ENCODE data around the gene POLR3K.

The POLR3K gene

DNA sequence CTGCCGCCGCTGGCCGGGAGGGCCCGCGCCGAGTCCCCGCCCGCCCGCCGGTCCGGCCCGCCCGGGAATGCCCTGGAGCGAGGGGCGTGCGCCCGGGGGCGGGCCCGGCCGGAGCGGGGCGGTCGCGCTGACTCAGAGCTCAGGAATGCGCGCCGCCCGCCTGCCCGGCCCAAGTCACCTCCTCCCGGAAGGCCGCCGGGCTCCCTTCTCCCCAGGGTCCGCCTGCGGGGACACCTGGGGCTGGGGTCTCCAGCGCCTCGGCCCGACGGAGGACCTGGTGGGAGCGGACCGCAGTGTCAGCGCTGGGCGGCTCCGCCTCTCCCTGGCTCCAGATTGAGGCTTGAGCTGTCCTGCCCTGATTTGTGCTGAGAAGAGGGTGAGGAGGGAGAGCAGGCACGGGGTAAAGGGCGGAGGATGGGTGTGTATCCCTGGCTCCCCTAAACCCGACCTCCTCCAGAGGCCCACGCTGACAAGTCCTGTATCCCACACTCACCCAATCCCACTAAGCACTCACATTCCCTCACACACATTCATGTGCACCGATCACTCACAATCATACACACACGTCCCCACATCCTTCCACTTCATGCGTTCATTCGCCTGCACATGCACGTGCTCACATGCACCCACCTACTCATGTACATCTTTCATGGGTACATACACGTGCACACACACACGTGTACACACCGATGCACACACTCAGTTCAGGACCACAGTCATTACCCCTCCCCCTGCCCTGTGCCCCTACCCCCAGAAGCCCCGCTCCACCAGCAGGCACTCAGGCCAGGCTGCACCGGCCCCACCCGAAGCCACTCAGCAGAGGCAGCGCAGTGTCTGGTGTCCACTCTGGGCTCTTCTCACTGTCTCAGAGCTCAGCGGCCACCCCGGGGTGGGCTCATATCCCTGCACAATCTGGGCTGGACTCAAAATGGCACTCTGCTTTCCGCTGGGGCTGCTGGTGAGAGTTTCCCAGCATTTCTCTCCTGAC, 19.4 kb upstream of the POLR3K start, which contains the start of gene RHBDF1:
TSS of gene RHBDF1 (minus strand) at position 71 of the 988 bp plus-strand sequence. CDS start 7,616 bp downstream, outside the sequence.
- Mint-ChIP-seq H3K4me3 (peak within 1 kb of the TSS; percentile 74), H3K36me3 (peaks cover 2% of the 10 kb centered on the region), H3K27ac (no peak within 1 kb of the TSS), H3K4me1 (peaks cover 16% of the 10 kb centered on the region), H3K9me3 (no peaks in the 10 kb centered on the region), H3K27me3 (peaks cover 8% of the 10 kb centered on the region)

DNA sequence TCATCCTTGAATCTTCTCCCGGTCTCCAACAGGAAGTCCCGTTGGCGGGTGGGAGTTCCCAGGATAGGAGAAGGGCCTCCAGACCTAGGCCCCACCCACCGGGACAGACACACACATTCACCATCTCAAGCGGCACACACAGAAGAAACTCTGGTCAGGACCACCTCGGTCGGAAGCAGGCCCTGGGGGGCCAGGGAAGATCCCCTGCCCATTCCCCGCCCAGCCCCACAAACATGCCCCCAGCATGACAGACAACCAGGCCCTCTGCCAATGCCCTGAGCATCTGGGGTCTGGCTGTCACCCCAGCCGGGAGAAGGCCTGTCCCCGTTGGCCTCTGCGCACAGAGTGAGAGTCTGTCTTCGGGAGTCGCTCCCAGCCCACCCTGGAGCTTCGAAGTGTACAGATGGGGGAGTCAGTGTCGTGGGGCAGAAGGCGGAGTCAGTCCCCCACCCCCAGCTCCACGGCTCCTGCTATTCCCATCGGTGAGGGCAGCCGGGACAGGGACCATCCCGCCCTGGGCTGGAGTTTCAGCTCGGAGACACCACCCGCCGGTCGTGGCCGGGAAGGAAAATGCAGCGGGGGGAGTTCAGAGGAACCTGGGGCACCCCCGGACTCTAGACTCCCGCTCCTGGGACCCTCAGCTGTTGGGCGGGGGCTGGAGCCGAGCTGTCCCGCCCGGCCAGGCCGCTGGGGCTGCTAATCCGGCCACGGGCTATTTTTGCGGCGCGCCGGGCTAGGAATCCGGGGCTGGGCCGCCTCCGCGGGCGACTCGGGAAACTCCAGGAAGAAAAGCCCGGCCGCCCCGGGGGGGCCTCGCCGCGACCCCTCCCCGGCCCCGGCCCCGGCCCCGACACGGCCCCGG, 18.4 kb upstream of the POLR3K start:
- Mint-ChIP-seq H3K36me3 (peaks cover 2% of the 10 kb centered on the region), H3K27ac (no peak overlapping the region), H3K9me3 (no peaks in the 10 kb centered on the region), H3K4me1 (peaks cover 14% of the 10 kb centered on the region), H3K4me3 (peak overlapping the region; percentile 36), H3K27me3 (peaks cover 8% of the 10 kb centered on the region)

DNA sequence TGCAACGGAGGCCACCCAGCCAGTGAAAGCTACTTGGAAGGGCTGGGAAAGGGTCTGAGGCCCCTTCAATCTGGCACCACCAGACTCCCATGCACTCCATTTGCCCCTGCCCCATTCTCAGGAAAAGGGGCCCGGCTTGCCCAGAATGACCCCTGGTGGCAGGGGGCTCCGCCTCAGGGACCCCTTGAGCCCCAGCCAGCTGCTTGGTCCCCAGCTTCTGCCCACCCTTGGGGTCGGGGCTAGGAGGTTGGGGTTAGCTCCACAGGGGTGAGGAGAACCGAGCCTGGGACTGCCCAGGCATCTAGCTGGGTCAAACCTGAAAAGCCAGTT, 17.8 kb upstream of the POLR3K start:
- Mint-ChIP-seq H3K9me3 (no peaks in the 10 kb centered on the region), H3K27ac (no peak overlapping the region), H3K27me3 (peaks cover 8% of the 10 kb centered on the region), H3K4me3 (no peak overlapping the region), H3K4me1 (peaks cover 8% of the 10 kb centered on the region), H3K36me3 (peaks cover 2% of the 10 kb centered on the region)

- Mint-ChIP-seq H3K9me3 (no peaks in the 10 kb centered on the region), H3K36me3 (peaks cover 2% of the 10 kb centered on the region), H3K27ac (no peak overlapping the region), H3K4me3 (no peak overlapping the region), H3K4me1 (peaks cover 9% of the 10 kb centered on the region), H3K27me3 (peaks cover 8% of the 10 kb centered on the region)
Observed at GRCh38 chr16:69181-69580, 15.8 kb upstream of the POLR3K start.

DNA sequence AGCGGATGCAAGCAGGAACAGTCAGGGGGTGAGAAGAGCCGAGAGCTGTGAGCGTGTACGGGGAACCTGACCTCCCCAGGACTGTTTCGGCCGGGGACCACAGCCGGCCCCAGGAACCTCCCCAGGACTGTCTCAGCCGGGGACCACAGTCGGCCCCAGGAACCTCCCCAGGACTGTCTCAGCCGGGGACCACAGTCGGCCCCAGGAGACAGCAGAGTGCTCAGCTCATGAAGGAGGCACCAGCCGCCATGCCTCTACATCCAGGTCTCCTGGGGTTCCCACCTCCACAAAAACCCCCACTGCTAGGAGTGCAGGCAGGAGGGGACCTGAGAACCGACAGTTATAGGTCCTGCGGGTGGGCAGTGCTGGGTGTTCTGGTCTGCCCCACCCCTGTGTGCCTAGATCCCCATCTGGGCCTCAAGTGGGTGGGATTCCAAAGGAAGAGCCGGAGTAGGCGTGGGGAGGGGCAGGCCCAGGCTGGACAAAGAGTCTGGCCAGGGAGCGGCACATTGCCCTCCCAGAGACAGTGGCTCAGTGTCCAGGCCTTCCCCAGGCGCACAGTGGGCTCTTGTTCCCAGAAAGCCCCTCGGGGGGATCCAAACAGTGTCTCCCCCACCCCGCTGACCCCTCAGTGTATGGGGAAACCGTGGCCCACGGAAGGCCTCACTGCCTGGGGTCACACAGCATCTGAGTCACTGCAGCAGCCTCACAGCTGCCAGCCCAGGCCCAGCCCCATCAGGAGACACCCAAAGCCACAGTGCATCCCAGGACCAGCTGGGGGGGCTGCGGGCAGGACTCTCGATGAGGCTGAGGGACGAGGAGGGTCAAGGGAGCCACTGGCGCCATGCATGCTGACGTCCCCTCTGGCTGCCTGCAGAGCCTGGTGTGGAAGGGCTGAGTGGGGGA, 14.7 kb upstream of the POLR3K start:
- Mint-ChIP-seq H3K9me3 (no peaks in the 10 kb centered on the region), H3K36me3 (peaks cover 2% of the 10 kb centered on the region), H3K27ac (no peak overlapping the region), H3K27me3 (peaks cover 5% of the 10 kb centered on the region), H3K4me3 (no peak overlapping the region), H3K4me1 (peaks cover 8% of the 10 kb centered on the region)

- peaks cover 1% of the 10 kb centered on the region for H3K27me3 Mint-ChIP-seq
Observed at GRCh38 chr16:67183-67791, 13.9 kb upstream of the POLR3K start.

DNA sequence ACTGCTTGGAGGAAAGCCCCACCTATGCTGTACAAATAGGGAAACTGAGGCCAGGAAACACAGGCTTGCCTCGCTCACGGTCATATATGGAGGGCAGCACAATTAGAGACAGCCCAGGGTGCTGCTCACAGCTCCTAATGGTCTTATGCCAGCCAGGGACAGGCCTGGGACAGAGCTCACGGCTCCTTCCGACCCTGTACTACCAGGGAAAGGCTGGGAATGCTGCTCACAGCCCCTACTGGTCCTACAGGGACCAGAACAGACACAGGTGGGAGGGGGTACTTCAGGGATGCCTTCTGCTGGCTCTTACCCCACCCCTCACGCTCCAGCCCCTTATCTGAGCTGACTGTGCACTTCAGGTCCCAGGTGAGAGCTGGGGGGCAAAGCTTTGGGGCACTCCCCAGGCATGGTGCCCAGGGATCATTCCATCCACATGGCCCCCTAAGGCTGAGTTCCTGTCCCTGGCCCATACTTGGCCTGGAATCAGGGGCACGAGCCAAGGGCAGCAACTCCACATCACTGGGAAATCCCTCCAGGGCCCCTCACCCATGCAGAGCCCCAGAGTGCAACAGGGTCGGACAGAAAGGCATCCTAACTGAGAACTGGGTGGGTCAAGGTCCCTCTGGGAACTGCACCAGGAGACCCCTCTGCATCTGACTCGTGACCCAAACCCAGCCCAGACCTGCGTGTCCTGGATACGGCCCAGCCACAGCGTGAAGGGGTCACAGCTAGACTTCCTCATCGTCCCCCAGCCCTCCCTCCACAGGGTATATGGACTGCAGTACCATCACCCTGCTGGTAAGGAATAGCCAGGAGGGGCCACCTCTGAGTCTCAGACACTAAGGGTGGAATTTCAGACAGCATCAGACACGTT, 13.1 kb upstream of the POLR3K start:
- no peaks in the 10 kb centered on the region for H3K9me3 Mint-ChIP-seq
- no peaks in the 10 kb centered on the region for H3K36me3 Mint-ChIP-seq
- no peak overlapping the region for H3K4me3 Mint-ChIP-seq
- H3K27me3 Mint-ChIP-seq, result peaks cover 1% of the 10 kb centered on the region
- H3K27ac Mint-ChIP-seq, result no peak overlapping the region
- H3K4me1 Mint-ChIP-seq, result peaks cover 3% of the 10 kb centered on the region

More at GRCh38 chr16:67183-67791, 13.9 kb upstream of the POLR3K start:
- H3K27ac Mint-ChIP-seq, result no peak overlapping the region
- H3K9me3 Mint-ChIP-seq, result no peaks in the 10 kb centered on the region
- H3K4me3 Mint-ChIP-seq, result no peak overlapping the region
- H3K4me1 Mint-ChIP-seq, result peaks cover 3% of the 10 kb centered on the region
- no peaks in the 10 kb centered on the region for H3K36me3 Mint-ChIP-seq

- Mint-ChIP-seq H3K36me3 (no peaks in the 10 kb centered on the region), H3K27ac (peak overlapping the region; percentile 46), H3K4me3 (no peak overlapping the region), H3K9me3 (no peaks in the 10 kb centered on the region), H3K4me1 (peaks cover 3% of the 10 kb centered on the region), H3K27me3 (no peaks in the 10 kb centered on the region)
Observed at GRCh38 chr16:65745-66144, 12.3 kb upstream of the POLR3K start.

- no peaks in the 10 kb centered on the region for H3K27me3 Mint-ChIP-seq
- H3K36me3 Mint-ChIP-seq, result no peaks in the 10 kb centered on the region
- H3K9me3 Mint-ChIP-seq, result no peaks in the 10 kb centered on the region
- no peak overlapping the region for H3K4me3 Mint-ChIP-seq
- H3K4me1 Mint-ChIP-seq, result peaks cover 3% of the 10 kb centered on the region
- H3K27ac Mint-ChIP-seq, result no peak overlapping the region
Observed at GRCh38 chr16:64914-65255, 11.5 kb upstream of the POLR3K start.

DNA sequence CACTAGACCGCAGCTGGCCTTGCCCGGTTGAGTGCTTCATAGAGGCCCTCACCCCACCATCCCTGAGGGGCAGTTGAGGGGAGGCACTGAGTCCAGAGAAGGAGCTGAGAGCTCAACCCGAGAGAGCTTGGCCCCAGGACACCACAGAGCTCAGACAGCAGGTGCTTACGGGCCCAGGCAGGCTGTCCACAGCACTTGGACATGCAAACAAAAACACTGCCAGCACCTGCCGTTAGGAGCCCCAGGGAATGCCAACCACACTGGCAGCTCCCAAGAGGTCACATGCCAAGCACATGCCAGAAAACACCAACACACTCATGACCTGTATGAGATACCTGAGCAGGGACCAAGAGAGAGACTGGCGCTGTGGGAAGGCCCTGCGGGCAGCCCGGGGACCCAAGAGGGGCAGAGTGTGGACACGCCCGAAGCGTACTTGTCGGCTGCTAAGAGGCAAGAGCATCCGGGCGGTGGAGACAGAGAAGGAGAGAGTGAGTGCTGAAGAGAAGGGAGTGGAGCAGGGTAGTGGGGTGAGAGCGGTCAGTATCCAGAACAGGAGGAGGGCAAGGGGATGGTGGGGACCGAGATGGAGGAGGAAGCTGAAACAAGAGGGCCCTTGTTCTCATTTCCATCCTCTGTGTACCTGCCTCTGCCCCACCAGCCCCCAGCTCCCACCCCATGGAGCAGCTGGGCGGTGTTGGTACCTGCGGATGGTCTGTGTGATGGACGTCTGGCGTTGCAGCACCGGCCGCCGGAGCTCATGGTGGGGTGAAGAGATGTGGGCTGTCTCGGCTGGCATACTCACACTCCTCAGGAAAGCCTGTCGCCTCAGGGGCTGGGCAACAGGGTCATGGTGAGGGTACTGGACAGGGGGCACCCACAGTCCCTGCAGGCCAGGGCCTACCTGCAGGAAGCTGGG, 10.8 kb upstream of the POLR3K start:
- Mint-ChIP-seq H3K27ac (no peak overlapping the region), H3K4me1 (peaks cover 3% of the 10 kb centered on the region), H3K9me3 (no peaks in the 10 kb centered on the region), H3K4me3 (no peak overlapping the region), H3K36me3 (no peaks in the 10 kb centered on the region), H3K27me3 (no peaks in the 10 kb centered on the region)

DNA sequence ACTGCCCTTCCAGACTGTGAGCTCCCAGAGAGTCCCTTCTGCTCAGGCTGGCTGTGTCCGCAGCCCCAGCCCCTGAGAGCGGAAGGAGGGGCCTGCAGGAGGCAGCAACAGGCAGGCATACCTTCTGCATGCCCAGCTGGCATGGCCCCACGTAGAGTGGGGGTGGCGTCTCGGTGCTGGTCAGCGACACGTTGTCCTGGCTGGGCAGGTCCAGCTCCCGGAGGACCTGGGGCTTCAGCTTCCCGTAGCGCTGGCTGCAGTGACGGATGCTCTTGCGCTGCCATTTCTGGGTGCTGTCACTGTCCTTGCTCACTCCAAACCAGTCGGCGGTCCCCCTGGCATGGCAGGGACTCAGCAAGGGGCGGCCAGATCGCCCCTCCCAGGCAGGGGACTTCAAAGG, 10.1 kb upstream of the POLR3K start:
- Mint-ChIP-seq H3K27ac (no peak overlapping the region), H3K4me3 (no peak overlapping the region), H3K9me3 (no peaks in the 10 kb centered on the region), H3K36me3 (no peaks in the 10 kb centered on the region), H3K4me1 (peaks cover 3% of the 10 kb centered on the region), H3K27me3 (no peaks in the 10 kb centered on the region)

GRCh38 chr16:62968-63391, 9.6 kb upstream of the POLR3K start:
- Mint-ChIP-seq H3K36me3 (no peaks in the 10 kb centered on the region), H3K9me3 (no peaks in the 10 kb centered on the region), H3K27me3 (no peaks in the 10 kb centered on the region), H3K27ac (no peak overlapping the region), H3K4me3 (no peak overlapping the region), H3K4me1 (peaks cover 3% of the 10 kb centered on the region)

DNA sequence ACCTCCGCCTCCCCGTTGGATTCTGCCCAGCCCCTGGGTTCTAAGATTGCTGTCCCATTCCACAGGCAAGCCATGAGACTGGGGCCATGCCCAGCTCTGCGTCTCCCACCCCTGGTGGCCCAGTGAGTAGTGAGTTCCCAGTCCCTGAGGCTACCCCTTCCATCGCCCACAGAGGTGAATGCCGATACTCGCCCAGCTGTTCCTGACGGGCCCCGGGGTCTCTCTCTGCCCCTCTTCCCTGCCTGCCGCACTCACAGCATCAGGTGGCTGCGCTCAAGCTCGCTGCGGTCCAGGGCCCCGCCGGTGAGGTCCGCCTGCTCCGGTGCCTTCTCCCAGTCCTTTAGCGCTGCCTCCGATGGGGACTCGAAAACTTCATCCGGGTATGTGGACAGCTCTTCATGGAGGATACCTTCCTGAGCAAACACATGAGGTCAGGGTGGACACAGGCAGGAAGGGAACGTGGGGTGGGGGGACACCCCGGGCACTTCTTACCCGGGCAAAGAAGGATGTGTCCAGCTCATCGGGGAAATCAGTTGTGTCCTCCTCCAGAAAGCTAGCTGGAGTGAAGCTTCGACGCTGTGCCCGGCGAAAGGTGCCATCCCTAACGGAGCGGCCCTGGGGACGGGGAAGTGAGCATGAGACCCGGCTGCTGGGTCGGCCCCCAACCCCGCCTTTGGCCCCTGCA, 9.0 kb upstream of the POLR3K start:
- no peak overlapping the region for H3K27ac Mint-ChIP-seq
- peaks cover 3% of the 10 kb centered on the region for H3K4me1 Mint-ChIP-seq
- no peaks in the 10 kb centered on the region for H3K36me3 Mint-ChIP-seq
- no peaks in the 10 kb centered on the region for H3K9me3 Mint-ChIP-seq
- no peak overlapping the region for H3K4me3 Mint-ChIP-seq
- H3K27me3 Mint-ChIP-seq, result no peaks in the 10 kb centered on the region
